Measurements from ENCODE around the gene HS3ST6. TPM values are rescaled to one million over a fixed set of nuclear protein-coding genes. Genes with fewer than 3 reads are reported as not detected.

The HS3ST6 gene
- total and polyA plus RNA-seq, 2 donors (not counting 3 experiments of a cell fraction or from before 2014, with no cell fraction given), result not detected

DNA sequence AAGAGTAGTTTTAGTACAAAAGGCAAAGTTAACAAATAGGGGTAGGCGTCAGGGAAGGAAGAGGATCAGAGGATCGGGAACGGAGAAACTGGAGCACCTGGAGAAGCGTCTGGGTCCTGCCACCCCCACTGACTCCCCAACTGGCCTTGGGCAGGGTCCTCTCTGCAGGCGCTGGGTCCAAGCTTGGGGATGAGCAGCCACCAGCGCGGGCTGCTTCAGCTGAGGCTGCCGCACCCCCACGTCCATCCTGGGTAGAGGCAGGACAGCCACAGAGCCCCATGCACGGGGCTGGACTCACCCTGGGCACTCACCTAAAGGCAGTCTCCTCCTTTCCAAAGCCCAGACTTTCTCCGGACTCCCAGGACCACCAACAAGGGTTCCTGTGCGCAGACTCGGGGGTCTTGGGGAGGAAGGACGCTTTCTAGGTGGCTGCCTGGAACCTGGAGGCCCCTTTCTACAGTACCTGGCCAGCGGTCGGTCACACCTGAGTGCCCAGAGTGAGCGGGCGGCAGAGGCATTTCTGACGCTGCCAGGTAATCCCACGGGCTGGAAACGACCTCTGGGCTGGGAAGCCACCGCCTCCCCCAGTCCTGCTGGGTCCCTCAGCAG lies 1.1 kb downstream of the HS3ST6 start:
- intact Hi-C loops (cut with micrococcal nuclease) (loop anchor here (5.0 kb wide), 1 partner anchor 695 kb away; no protein-coding TSS in a partner anchor), dilution Hi-C loops (cut with MboI; ENCODE audit: extremely low pct_ligation_motif_present, low sequenced_read_pairs) (no loop called here)
- Histone ChIP-seq H3K9me1 (replicated peaks; ENCODE audit: control insufficient read depth, extremely low read depth, insufficient read depth, low read length) (no peaks in the 10 kb centered on the region), H3K9ac (replicated peaks; ENCODE audit: extremely low read depth, insufficient read depth, low read length) (no peak overlapping the region), H3K4me1 (ENCODE audit: control insufficient read depth, extremely low read depth, insufficient read depth, low read length) (no peaks in the 10 kb centered on the region), H3K36me3 (ENCODE audit: control insufficient read depth in 2 of 2, extremely low read depth in 1 of 2, insufficient read depth in 2 of 2, low read length in 2 of 2) (no peaks in the 10 kb centered on the region), H3K4me3 (replicated peaks in 1 of 3; ENCODE audit: insufficient read depth in 1 of 3, low read depth in 1 of 3, low read length in 3 of 3) (no peak overlapping the region), H3K79me2 (ENCODE audit: control insufficient read depth, insufficient read depth, low read length) (no peaks in the 10 kb centered on the region), H3K4me2 (ENCODE audit: insufficient read depth, low read length) (no peak overlapping the region), H4K20me1 (replicated peaks; ENCODE audit: control insufficient read depth, extremely low read depth, insufficient read depth, low read length) (no peaks in the 10 kb centered on the region), H3K9me3 (replicated peaks; ENCODE audit: control insufficient read depth, insufficient read depth, low read length) (no peaks in the 10 kb centered on the region), H2AFZ (ENCODE audit: low read depth, low read length) (no peak overlapping the region), H3K27ac (ENCODE audit: insufficient read depth, low read depth, low read length) (no peak overlapping the region), H3K27me3 (ENCODE audit: control insufficient read depth in 2 of 2, insufficient read depth in 2 of 2, low read length in 2 of 2) (peaks cover 37 to 38% of the 10 kb centered on the region in 2 experiments)
- DNase-seq (ENCODE audit: low read depth, low spot score) (no peak), FAIRE-seq (no peak)
- ChIA-PET CTCF (interaction anchor here (1.3 kb wide), 1 partner anchor 12 kb away, joined by 4 read pairs; no protein-coding TSS in a partner anchor), POLR2A (no interaction called here)
- TF ChIP-seq JUN (IDR thresholded peaks at IDR 0.05; ENCODE audit: borderline replicate concordance, insufficient read depth, insufficient read length, low read depth), result no peak
- TF ChIP-seq EZH2 (IDR thresholded peaks at IDR 0.05; ENCODE audit: borderline replicate concordance, low read depth, low read length, severe bottlenecking), result peak; percentile 75
- TF ChIP-seq POLR2A (IDR thresholded peaks at IDR 0.05; ENCODE audit: low read depth, low read length), result no peak
- no peak for TF ChIP-seq POLR2AphosphoS5 (IDR thresholded peaks at IDR 0.05; ENCODE audit: insufficient read depth, low read depth, low read length)
- TF ChIP-seq FOS (IDR thresholded peaks at IDR 0.05; ENCODE audit: borderline replicate concordance, insufficient read depth, low read length), result no peak
- TF ChIP-seq, protein P1, sequence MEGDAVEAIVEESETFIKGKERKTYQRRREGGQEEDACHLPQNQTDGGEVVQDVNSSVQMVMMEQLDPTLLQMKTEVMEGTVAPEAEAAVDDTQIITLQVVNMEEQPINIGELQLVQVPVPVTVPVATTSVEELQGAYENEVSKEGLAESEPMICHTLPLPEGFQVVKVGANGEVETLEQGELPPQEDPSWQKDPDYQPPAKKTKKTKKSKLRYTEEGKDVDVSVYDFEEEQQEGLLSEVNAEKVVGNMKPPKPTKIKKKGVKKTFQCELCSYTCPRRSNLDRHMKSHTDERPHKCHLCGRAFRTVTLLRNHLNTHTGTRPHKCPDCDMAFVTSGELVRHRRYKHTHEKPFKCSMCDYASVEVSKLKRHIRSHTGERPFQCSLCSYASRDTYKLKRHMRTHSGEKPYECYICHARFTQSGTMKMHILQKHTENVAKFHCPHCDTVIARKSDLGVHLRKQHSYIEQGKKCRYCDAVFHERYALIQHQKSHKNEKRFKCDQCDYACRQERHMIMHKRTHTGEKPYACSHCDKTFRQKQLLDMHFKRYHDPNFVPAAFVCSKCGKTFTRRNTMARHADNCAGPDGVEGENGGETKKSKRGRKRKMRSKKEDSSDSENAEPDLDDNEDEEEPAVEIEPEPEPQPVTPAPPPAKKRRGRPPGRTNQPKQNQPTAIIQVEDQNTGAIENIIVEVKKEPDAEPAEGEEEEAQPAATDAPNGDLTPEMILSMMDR (IDR thresholded peaks at IDR 0.05; ENCODE audit: extremely low read depth in 1 of 2, insufficient read depth in 1 of 2, low read depth in 1 of 2, low read length in 2 of 2), result no peak
- BruUV-seq (replicated peaks), result no TSS peak
